Loucy (cell line): ENCODE measurements around the gene KANSL1L.

Source experiments
- H2AFZ ChIP-seq: fragments of 200-600 bp; sonication (generic); 2 replicates; pipeline ENCODE4 v1.6.0; 2016; ENCODE audit warnings: antibody characterized with exemption, mild to moderate bottlenecking, low read length, moderate library complexity
- H3F3A ChIP-seq: fragments of 200-600 bp; 2 replicates; pipeline ENCODE4 v1.6.0; 2016; ENCODE audit warnings: antibody characterized with exemption, low read depth, mild to moderate bottlenecking
- H3K27me3 ChIP-seq: fragments of 200-600 bp; sonication (generic); 2 replicates; pipeline ENCODE4 v1.6.1; 2014; ENCODE audit warnings: low read length, mild to moderate bottlenecking; ENCODE audit not compliant: insufficient read depth, poor library complexity, severe bottlenecking
- H3K36me3 ChIP-seq: fragments of 200-600 bp; sonication (generic); 2 replicates; pipeline ENCODE4 v1.6.1; 2016; ENCODE audit warnings: low read length; ENCODE audit not compliant: insufficient read depth
- H3K4me1 ChIP-seq: fragments of 200-600 bp; sonication (generic); 2 replicates; pipeline ENCODE4 v1.5.1; 2014; ENCODE audit warnings: low read length, mild to moderate bottlenecking; ENCODE audit not compliant: insufficient read depth, poor library complexity, severe bottlenecking
- H3K4me2 ChIP-seq: fragments of 200-600 bp; sonication (generic); 2 replicates; pipeline ENCODE4 v1.6.0; 2014; ENCODE audit warnings: antibody characterized with exemption, low read length, low read depth, mild to moderate bottlenecking; ENCODE audit not compliant: poor library complexity, severe bottlenecking
- H3K4me3 ChIP-seq: fragments of 200-600 bp; sonication (generic); 2 replicates; pipeline ENCODE4 v1.5.1; 2014; ENCODE audit warnings: low read length, mild to moderate bottlenecking, mixed read lengths; ENCODE audit not compliant: poor library complexity, severe bottlenecking
- H3K79me2 ChIP-seq: fragments of 200-600 bp; sonication (generic); 2 replicates; pipeline ENCODE4 v1.6.1; 2014; ENCODE audit warnings: low read length; ENCODE audit not compliant: insufficient read depth
- H3K9ac ChIP-seq: fragments of 200-600 bp; sonication (generic); 2 replicates; pipeline ENCODE4 v1.6.0; 2014; ENCODE audit warnings: mild to moderate bottlenecking, low read depth, low read length, moderate library complexity; ENCODE audit not compliant: poor library complexity, severe bottlenecking
- H3K9me2 ChIP-seq: fragments of 200-600 bp; sonication (generic); replicated peaks from 2 replicates; pipeline ENCODE4 v1.6.1; 2016; ENCODE audit warnings: low read depth, low read length, mixed read lengths
- H3K9me3 ChIP-seq: fragments of 200-600 bp; sonication (generic); 2 replicates; pipeline ENCODE4 v1.6.1; 2014; ENCODE audit warnings: mild to moderate bottlenecking, antibody characterized with exemption, low read length, low read depth; ENCODE audit not compliant: insufficient read depth
- H4K20me1 ChIP-seq: fragments of 200-600 bp; sonication (generic); 2 replicates; pipeline ENCODE4 v1.6.0; 2014; ENCODE audit warnings: antibody characterized with exemption, low read length, mild to moderate bottlenecking; ENCODE audit not compliant: insufficient read depth, poor library complexity, severe bottlenecking
- CTCF ChIP-seq: fragments of 200-600 bp; sonication (generic); conservative IDR thresholded peaks from 2 replicates; pipeline ENCODE4 v1.5.1; 2014; ENCODE audit warnings: mild to moderate bottlenecking, antibody characterized with exemption, low read length
- EZH2phosphoT487 ChIP-seq: fragments of 200-600 bp; IDR thresholded peaks from 2 replicates; pipeline ENCODE4 v1.6.1; 2018; ENCODE audit warnings: antibody characterized with exemption, mild to moderate bottlenecking, moderate library complexity, borderline replicate concordance

The KANSL1L gene

DNA sequence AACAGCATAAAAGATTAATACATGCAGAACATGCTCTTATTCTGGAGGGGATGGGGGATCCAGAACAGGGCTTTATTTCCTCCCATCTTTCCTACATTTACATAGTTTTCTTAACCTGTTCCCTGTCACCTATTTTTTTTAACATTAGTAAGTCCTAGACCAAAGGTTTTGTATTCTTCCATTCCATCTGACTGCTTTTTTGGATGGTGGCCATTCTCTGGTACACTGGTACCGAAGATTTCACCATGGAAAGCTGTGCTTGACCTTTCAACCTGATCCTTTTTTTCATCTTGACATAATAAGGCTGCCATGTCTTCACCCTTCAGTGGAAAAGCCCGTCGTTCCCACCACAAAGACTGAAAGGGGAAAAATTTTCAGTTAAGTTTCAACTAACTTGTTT lies 148.4 kb downstream of the KANSL1L start:
- Histone ChIP-seq H3K4me3 (no peak overlapping the region), H3K9me2 (no peaks in the 10 kb centered on the region), H3K9me3 (no peaks in the 10 kb centered on the region), H3K27me3 (no peaks in the 10 kb centered on the region), H2AFZ (no peak overlapping the region), H4K20me1 (peaks cover 5% of the 10 kb centered on the region), H3K79me2 (no peaks in the 10 kb centered on the region), H3K4me2 (no peak overlapping the region), H3K36me3 (peaks cover 63% of the 10 kb centered on the region), H3K4me1 (no peaks in the 10 kb centered on the region), H3F3A (0 out of 2 replicates have a peak, but pooled peaks cover 3% of the 10 kb centered on the region), H3K9ac (no peak overlapping the region)
- TF ChIP-seq EZH2phosphoT487 (no peak), CTCF (no peak)

- H2AFZ ChIP-seq: no peak overlapping the region
- no peak overlapping the region for H3K9ac ChIP-seq
- no peaks in the 10 kb centered on the region for H3K9me2 ChIP-seq
- no peak overlapping the region for H3K4me3 ChIP-seq
- H4K20me1 ChIP-seq: peaks cover 16% of the 10 kb centered on the region
- peaks cover 2% of the 10 kb centered on the region; the same call in 1 of the 2 replicates for H3K79me2 ChIP-seq
- TF ChIP-seq CTCF: no peak
- TF ChIP-seq EZH2phosphoT487: no peak
- no peaks in the 10 kb centered on the region for H3K27me3 ChIP-seq
- H3K36me3 ChIP-seq: peaks cover 89% of the 10 kb centered on the region
- H3F3A ChIP-seq: 0 out of 2 replicates have a peak, but pooled peaks cover 3% of the 10 kb centered on the region
- H3K4me2 ChIP-seq: no peak overlapping the region
- no peaks in the 10 kb centered on the region for H3K9me3 ChIP-seq
- no peaks in the 10 kb centered on the region for H3K4me1 ChIP-seq
Measured at GRCh38 chr2:210020138-210020537, 151.1 kb downstream of the KANSL1L start.

GRCh38 chr2:210009896-210010295 lies 161.3 kb downstream of the KANSL1L start:
- Histone ChIP-seq H3K4me1 (peaks cover 38% of the 10 kb centered on the region), H3K36me3 (peaks cover 26% of the 10 kb centered on the region), H3K79me2 (peaks cover 94% of the 10 kb centered on the region), H3K9me3 (no peaks in the 10 kb centered on the region), H3K9me2 (no peaks in the 10 kb centered on the region), H3K9ac (no peak overlapping the region), H3F3A (no peaks in the 10 kb centered on the region), H3K27me3 (no peaks in the 10 kb centered on the region), H2AFZ (no peak overlapping the region), H3K4me2 (no peak overlapping the region), H3K4me3 (peak overlapping the region; percentile 2), H4K20me1 (peaks cover 75% of the 10 kb centered on the region)
- TF ChIP-seq EZH2phosphoT487 (no peak), CTCF (no peak)
